Effector memory CD8-positive, alpha-beta T cell (primary cell): Measurements from ENCODE around the gene PDCD7.

Experiments used
- ATAC-seq: fragments of 150-1000 bp; cut with Tn5 transposase; replicated peaks from 2 replicates; pipeline ENCODE4 v1.10.0; 2021; ENCODE audit warnings: mild to moderate bottlenecking, moderate library complexity
- DNase-seq, 3 experiments: peaks; one replicate each; pipeline ENCODE4 v3.0.0; 2021
- H3K27ac Mint-ChIP-seq, 2 donors: one replicate each; pipeline ENCODE4 v1.8.0; 2022; ENCODE audit warnings: mild to moderate bottlenecking in 2 of 2, mixed read lengths in 2 of 2, moderate library complexity in 2 of 2
- H3K27me3 Mint-ChIP-seq, 2 donors: one replicate each; pipeline ENCODE4 v1.8.0; 2022; ENCODE audit warnings: mixed read lengths in 2 of 2
- H3K36me3 Mint-ChIP-seq: one replicate; pipeline ENCODE4 v1.8.0; 2022; ENCODE audit warnings: mild to moderate bottlenecking, moderate library complexity, mixed read lengths; ENCODE audit not compliant: insufficient read depth
- H3K4me1 Mint-ChIP-seq, 2 donors: one replicate each; pipeline ENCODE4 v1.8.0; 2022; ENCODE audit warnings: low read depth in 2 of 2, mixed read lengths in 2 of 2
- H3K4me3 Mint-ChIP-seq, 2 donors: one replicate each; pipeline ENCODE4 v1.8.0; 2022; ENCODE audit warnings: mild to moderate bottlenecking in 2 of 2, mixed read lengths in 2 of 2, moderate library complexity in 2 of 2
- H3K9me3 Mint-ChIP-seq, 2 donors: one replicate each; pipeline ENCODE4 v1.8.0; 2022; ENCODE audit warnings: mixed read lengths in 2 of 2

PDCD7 gene

DNA sequence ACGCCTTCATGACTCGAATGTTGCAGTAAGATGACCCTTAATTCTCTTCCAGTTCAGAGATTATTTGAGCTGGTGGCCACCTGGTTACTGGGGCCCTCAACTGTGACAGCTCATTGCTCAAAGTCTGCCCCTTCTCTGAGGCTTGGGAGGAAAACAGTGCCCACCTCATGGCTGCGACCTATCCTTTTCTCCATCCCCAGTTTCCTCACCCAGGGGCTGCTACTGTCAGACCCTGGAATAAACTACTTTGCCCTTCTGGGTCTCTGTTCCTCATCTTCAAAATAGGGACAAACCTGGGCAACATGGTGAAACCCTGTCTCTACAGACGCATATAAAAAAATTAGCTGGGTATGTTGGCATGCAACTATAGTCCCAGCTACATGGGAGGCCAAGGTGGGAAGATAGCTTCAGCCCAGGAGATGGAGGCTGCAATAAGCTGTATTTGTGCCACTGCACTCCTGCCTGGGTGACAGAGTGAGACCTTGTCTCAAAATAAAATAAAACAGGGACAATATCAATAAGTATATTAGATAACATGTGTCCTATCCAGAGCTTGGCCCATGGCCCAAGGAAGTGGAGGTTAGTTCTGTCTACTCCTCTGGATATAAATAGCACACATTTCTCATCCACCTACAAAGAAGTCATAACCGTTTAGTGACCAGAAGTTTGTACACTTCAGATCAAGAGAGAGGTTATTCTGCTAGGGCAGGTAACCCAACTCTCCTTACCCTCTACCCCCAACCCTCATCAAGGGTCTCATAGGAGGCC is 63.6 kb downstream of the PDCD7 start:
- DNase-seq (no peak), ATAC-seq (no peak)
- Mint-ChIP-seq H3K27ac (no peak overlapping the region), H3K27me3 (peaks cover 27 to 47% of the 10 kb centered on the region in 2 donors), H3K36me3 (peaks cover 5% of the 10 kb centered on the region), H3K9me3 (no peaks in the 10 kb centered on the region), H3K4me1 (peaks cover 6 to 8% of the 10 kb centered on the region in 2 donors), H3K4me3 (no peak overlapping the region)

DNA sequence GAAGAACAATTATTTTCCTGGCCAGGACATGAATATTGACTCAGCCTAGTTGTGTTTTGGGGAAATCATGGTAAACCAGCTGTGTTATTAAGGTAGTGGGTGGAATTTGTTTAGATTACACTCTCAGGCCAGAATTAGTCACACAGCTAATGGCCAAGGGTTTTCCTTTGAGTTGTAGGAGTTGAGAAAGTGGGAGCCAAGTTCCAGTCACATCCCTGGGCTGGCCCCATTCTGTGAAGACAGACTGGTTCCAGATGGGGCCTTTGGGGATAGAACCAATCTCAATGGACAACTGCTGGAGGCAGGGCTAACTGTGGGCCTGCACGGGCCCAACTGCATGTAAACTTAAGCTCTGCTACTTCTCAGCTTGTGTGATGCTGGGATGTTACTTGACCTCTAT is 64.4 kb downstream of the PDCD7 start:
- DNase-seq (no peak), ATAC-seq (no peak)
- Mint-ChIP-seq H3K27ac (no peak overlapping the region), H3K9me3 (no peaks in the 10 kb centered on the region), H3K36me3 (peaks cover 5% of the 10 kb centered on the region), H3K4me3 (no peak overlapping the region), H3K4me1 (peaks cover 6 to 8% of the 10 kb centered on the region in 2 donors), H3K27me3 (peaks cover 28 to 52% of the 10 kb centered on the region in 2 donors)

DNA sequence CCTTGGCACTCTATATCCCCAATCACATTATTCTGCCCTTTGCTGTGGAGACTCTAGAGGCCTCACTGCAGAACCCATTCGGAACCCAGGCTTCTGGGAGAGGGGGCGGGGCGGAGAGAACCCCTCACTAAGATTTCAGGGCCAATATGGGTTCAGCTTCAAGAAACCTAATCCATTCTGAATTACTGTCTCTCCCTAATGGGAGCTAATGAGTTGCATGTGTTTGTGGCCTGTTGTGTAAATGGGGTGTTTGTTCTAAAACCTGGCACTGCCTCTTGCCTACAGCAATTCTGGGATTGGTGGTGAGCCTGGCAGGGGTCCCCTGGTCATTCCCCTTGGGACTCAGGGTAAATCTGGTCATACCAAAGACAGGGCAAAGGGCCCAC is 65.2 kb downstream of the PDCD7 start:
- Mint-ChIP-seq H3K4me3 (peak overlapping the region; percentile 43 to 64), H3K4me1 (peaks cover 6 to 8% of the 10 kb centered on the region in 2 donors), H3K36me3 (peaks cover 5% of the 10 kb centered on the region), H3K27me3 (peaks cover 32 to 58% of the 10 kb centered on the region in 2 donors), H3K27ac (no peak overlapping the region), H3K9me3 (no peaks in the 10 kb centered on the region)
- DNase-seq = no peak
- ATAC-seq = no peak

DNA sequence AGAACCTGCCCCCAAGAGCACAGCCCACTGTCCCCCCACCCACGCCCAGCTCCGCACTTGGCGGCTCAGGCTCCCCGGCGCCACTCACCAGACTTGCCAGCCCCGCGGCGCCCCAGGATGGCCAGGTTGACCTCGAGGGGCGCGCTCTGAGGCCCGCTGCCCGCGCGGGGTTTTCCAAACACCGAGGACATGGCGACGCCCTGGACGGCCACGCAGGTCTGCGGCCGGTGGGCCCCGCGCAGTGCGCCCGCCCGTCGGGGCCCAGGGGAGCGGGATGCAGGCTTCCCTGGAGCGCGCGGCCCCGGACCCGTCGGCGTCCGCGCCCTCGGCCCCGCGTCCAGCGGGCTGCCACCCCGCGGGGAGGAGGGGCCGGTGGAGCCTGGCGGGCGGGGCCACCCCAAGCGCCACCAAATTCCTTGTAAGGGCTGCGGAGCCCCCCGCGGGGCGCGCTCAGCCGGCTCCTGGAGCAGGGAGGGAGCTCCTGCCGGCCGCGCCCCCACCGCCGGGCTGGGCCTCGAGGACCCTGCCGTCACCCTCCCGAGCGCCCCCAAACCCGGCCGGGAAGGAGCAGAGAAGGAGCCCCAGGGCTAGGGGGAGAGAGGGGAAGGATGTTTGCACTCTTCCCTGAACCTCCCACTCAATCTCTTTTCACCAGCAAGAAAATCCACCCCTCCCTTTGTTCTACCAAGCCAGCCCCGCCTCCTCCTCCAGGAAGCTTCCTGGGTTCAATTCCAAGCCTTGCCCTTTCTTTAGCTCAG is 65.8 kb downstream of the PDCD7 start, which contains the start of gene RASL12:
RASL12 (minus strand) TSS at position 347 of the 758 bp plus-strand sequence; CDS start at position 191, 156 bp downstream.
- DNase-seq = no peak
- Mint-ChIP-seq H3K27ac (no peak within 1 kb of the TSS), H3K9me3 (no peaks in the 10 kb centered on the region), H3K36me3 (peaks cover 5% of the 10 kb centered on the region), H3K4me3 (peak within 1 kb of the TSS; percentile 43 to 64), H3K4me1 (peaks cover 6 to 8% of the 10 kb centered on the region in 2 donors), H3K27me3 (peaks cover 36 to 64% of the 10 kb centered on the region in 2 donors)
- no peak for ATAC-seq
